Endodermal cell (in vitro differentiated cells): Measurements from ENCODE around the gene CD74. TPM values are rescaled to one million over a fixed set of nuclear protein-coding genes. Genes with fewer than 3 reads are reported as not detected.

Source experiments
- DNase-seq: peaks from one replicate; pipeline ENCODE4 v3.0.0-alpha.2; 2017
- H3K27ac ChIP-seq: 2 replicates; pipeline ENCODE4 v1.5.1; 2013; ENCODE audit warnings: mild to moderate bottlenecking, low read depth, low read length, moderate library complexity
- H3K27me3 ChIP-seq: 2 replicates; pipeline ENCODE4 v1.6.1; 2013; ENCODE audit warnings: mild to moderate bottlenecking, low read length, moderate library complexity; ENCODE audit not compliant: insufficient read depth, control insufficient read depth, poor library complexity, severe bottlenecking
- H3K36me3 ChIP-seq: 2 replicates; pipeline ENCODE4 v1.7.0; 2013; ENCODE audit warnings: mild to moderate bottlenecking, low read length, moderate library complexity; ENCODE audit not compliant: control insufficient read depth, insufficient read depth
- H3K4me1 ChIP-seq: one replicate; pipeline ENCODE4 v1.7.0; 2013; ENCODE audit warnings: low read length; ENCODE audit not compliant: control insufficient read depth, insufficient read depth
- H3K4me3 ChIP-seq: 2 replicates; pipeline ENCODE4 v1.5.1; 2013; ENCODE audit warnings: mild to moderate bottlenecking, low read length, moderate library complexity
- H3K9ac ChIP-seq: 2 replicates; pipeline ENCODE4 v1.6.1; 2013; ENCODE audit warnings: mild to moderate bottlenecking, low read length, moderate library complexity; ENCODE audit not compliant: poor library complexity, severe bottlenecking; ENCODE audit errors: extremely low read depth
- H3K9me3 ChIP-seq: 2 replicates; pipeline ENCODE4 v1.6.1; 2013; ENCODE audit warnings: mild to moderate bottlenecking, low read length, moderate library complexity; ENCODE audit not compliant: control insufficient read depth
- H3K27ac Mint-ChIP-seq: 2 replicates; pipeline ENCODE4 v1.8.0; 2020; ENCODE audit warnings: mixed read lengths
- H3K27me3 Mint-ChIP-seq: 2 replicates; pipeline ENCODE4 v1.8.0; 2021; ENCODE audit warnings: mild to moderate bottlenecking, mixed read lengths; ENCODE audit not compliant: insufficient read depth
- H3K36me3 Mint-ChIP-seq: 2 replicates; pipeline ENCODE4 v1.8.0; 2020; ENCODE audit warnings: low read depth, mixed read lengths
- H3K4me1 Mint-ChIP-seq: 2 replicates; pipeline ENCODE4 v1.8.0; 2020; ENCODE audit warnings: mixed read lengths
- H3K4me3 Mint-ChIP-seq: 2 replicates; pipeline ENCODE4 v1.8.0; 2020; ENCODE audit warnings: mild to moderate bottlenecking, moderate library complexity, mixed read lengths
- H3K9me3 Mint-ChIP-seq: 2 replicates; pipeline ENCODE4 v1.8.0; 2020; ENCODE audit warnings: mild to moderate bottlenecking, mixed read lengths
- WGBS, 2 experiments: methylation state at CpG; one replicate each; pipeline versions ENCODE4 v1.1.5 to v1.1.7; 2013; ENCODE audit warnings: missing lambda C conversion rate in 2 of 2, mixed read lengths in 1 of 2; ENCODE audit not compliant: insufficient coverage in 1 of 2, insufficient read length in 1 of 2; 5-methylcytosine and 5-hydroxymethylcytosine counted together
- total RNA-seq, 2 donors: library from RNA; stranded (reverse); fragmentation: NEBNext Ultra II Directional in 1 of 2; extraction: Animal tissue kit (Norgen Biotek cat#: 25700) in 1 of 2; gene quantifications; 2 replicates in 1 of 2; 3 replicates in 1 of 2; pipeline ENCODE4 v1.2.1, GENCODE V29; 2021
- TF ChIP-seq, protein P1 (sequence below): fragments of 200-600 bp; sonication (generic); conservative IDR thresholded peaks from 2 replicates; pipeline ENCODE4 v1.5.0; 2021; ENCODE audit warnings: antibody characterized with exemption, mild to moderate bottlenecking

Gene CD74
- total RNA-seq, 2 donors from 2014 or later, result 12.4 to 20.0 TPM

DNA sequence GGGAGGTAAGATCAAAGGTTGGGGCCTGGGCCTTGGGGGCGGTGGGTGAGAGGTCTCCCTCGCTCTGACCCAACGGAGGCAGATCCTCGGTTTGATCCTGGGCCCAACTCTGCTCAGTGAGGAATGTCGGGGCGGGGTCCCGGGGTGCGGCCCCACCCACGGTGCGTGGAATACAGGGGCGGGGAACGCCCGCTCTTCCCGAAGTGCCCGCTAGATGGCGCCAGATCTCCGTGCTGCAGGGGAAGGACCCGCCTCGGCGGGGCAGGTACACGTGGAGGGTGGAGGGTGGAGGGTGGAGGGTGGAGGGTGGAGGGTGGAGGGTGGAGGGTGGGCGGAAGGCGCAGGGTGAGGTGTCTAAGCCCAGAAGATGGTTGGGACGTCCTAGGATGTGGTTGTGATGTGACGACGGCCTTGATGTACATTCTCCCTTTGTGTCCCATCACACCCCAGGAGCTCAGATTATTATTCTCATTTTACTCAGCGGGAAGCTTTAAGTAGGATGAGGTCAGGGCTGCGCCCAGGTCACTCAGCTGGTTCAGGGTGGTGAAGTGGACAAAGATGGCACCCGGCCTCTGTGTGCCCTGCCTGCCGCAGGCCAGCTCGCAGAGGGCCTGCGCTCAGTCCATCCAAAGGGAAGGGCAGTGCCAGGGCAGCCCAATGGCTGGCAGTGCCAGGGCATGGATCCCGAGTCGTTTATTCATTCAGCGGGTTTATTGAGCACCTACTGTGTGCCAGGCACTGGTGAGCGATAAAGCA is 46.3 kb upstream of the CD74 start:
- Mint-ChIP-seq H3K27ac (no peak overlapping the region), H3K36me3 (no peaks in the 10 kb centered on the region), H3K4me1 (peaks cover 41% of the 10 kb centered on the region), H3K27me3 (no peaks in the 10 kb centered on the region), H3K9me3 (no peaks in the 10 kb centered on the region), H3K4me3 (no peak overlapping the region)
- Histone ChIP-seq H3K4me1 (peaks cover 6% of the 10 kb centered on the region), H3K36me3 (no peaks in the 10 kb centered on the region), H3K9me3 (no peaks in the 10 kb centered on the region), H3K4me3 (no peak overlapping the region), H3K9ac (no peak overlapping the region), H3K27me3 (no peaks in the 10 kb centered on the region), H3K27ac (no peak overlapping the region)
- 34 to 58% methylated on average over 12 to 27 of the region's 36 CpGs for WGBS, 2 experiments
- DNase-seq, result peak; percentile 94
- TF ChIP-seq, protein P1, sequence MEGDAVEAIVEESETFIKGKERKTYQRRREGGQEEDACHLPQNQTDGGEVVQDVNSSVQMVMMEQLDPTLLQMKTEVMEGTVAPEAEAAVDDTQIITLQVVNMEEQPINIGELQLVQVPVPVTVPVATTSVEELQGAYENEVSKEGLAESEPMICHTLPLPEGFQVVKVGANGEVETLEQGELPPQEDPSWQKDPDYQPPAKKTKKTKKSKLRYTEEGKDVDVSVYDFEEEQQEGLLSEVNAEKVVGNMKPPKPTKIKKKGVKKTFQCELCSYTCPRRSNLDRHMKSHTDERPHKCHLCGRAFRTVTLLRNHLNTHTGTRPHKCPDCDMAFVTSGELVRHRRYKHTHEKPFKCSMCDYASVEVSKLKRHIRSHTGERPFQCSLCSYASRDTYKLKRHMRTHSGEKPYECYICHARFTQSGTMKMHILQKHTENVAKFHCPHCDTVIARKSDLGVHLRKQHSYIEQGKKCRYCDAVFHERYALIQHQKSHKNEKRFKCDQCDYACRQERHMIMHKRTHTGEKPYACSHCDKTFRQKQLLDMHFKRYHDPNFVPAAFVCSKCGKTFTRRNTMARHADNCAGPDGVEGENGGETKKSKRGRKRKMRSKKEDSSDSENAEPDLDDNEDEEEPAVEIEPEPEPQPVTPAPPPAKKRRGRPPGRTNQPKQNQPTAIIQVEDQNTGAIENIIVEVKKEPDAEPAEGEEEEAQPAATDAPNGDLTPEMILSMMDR, result peak; percentile 92

DNA sequence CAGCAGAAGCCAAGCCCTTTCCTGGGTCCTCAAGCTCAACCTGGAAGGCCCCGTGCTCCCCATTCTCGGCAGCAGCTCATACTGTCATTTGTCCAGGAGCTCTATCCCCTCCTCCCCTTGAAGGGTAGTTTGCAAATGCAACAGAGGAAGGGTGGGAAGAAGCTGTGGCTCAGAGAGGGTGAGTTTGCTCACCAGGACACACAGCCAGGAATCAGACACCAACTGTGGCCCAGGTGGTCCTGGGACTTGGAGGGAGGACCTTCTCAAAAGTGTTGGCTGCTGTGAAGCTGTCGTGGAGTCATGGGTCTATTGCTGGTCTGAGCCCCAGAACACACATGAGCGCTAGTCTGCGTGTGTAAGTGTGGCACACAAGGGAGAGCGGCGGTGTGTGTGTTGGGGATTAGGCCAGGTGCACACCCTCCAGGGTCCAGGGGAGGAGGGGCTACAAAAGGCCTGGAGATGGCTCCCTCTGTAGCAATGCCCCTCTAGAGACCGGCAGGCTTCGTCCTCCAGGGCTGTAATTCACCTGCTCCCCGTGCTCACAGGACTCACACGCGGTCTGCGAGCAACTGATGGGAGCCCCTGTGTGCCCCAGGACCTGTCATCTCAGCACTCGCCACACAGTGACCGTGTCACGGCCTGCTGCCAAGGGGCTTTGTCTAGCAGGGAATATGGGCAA is 45.0 kb upstream of the CD74 start:
- H3K36me3 ChIP-seq, result no peaks in the 10 kb centered on the region
- Mint-ChIP-seq H3K27ac (peak overlapping the region; percentile 86), H3K9me3 (no peaks in the 10 kb centered on the region), H3K27me3 (no peaks in the 10 kb centered on the region), H3K4me1 (peaks cover 35% of the 10 kb centered on the region), H3K4me3 (no peak overlapping the region), H3K36me3 (no peaks in the 10 kb centered on the region)
- 93 to 97% methylated on average over 14 to 16 of the region's 16 CpGs for WGBS, 2 experiments
- no peak for DNase-seq
- TF ChIP-seq, protein P1, result no peak
- H3K9me3 ChIP-seq, result no peaks in the 10 kb centered on the region
- no peak overlapping the region for H3K9ac ChIP-seq
- H3K27me3 ChIP-seq, result no peaks in the 10 kb centered on the region
- no peak overlapping the region for H3K27ac ChIP-seq
- no peak overlapping the region for H3K4me3 ChIP-seq
- peaks cover 6% of the 10 kb centered on the region for H3K4me1 ChIP-seq

DNA sequence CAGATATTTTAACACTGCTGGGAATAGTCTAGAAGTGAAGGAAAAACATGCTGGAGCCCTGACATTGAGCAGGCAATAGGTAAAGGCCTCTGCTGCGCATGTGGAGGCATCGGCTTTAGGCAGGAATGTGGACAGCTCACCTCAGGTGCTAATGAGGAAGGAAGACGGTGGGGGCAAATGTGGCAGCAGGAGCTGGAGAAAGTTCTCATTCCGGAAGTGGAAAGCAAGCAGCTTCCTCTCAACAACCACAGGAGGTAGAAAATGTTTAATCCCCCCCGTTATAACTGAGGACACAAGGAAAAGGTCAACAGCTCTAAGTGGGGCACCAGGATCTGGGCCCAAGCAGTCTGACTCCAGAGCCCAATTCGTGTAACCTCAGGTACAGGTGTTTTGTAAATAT is 44.4 kb upstream of the CD74 start:
- peak overlapping the region; percentile 86 for H3K27ac Mint-ChIP-seq
- Histone ChIP-seq H3K4me1 (peaks cover 6% of the 10 kb centered on the region), H3K9me3 (no peaks in the 10 kb centered on the region), H3K36me3 (no peaks in the 10 kb centered on the region), H3K9ac (no peak overlapping the region), H3K4me3 (no peak overlapping the region), H3K27me3 (no peaks in the 10 kb centered on the region), H3K27ac (no peak overlapping the region)
- H3K4me1 Mint-ChIP-seq, result peaks cover 32% of the 10 kb centered on the region
- H3K36me3 Mint-ChIP-seq, result no peaks in the 10 kb centered on the region
- H3K27me3 Mint-ChIP-seq, result no peaks in the 10 kb centered on the region
- no peaks in the 10 kb centered on the region for H3K9me3 Mint-ChIP-seq
- no peak overlapping the region for H3K4me3 Mint-ChIP-seq
- TF ChIP-seq, protein P1, result no peak
- 60 to 65% methylated on average over 6 of the region's 6 CpGs for WGBS, 2 experiments
- DNase-seq, result peak; percentile 81
